ENCODE results near the gene ERAL1. TPM values are rescaled to one million over a fixed set of nuclear protein-coding genes. Genes with fewer than 3 reads are reported as not detected.

Gene ERAL1
- total and polyA plus RNA-seq, 7 experiments from 2014 or later = 19.8 to 56.6 (median 27.5) TPM

- H3K27ac Mint-ChIP-seq = peak overlapping the region in 3 of 9 donors; percentile 56 to 76 (median 68)
- intact Hi-C loops (cut with micrococcal nuclease) = no loop called here
- no peaks in the 10 kb centered on the region for H3K27me3 Mint-ChIP-seq
- Histone ChIP-seq H3K36me3 (ENCODE audit: control insufficient read depth in 2 of 3, insufficient read depth in 3 of 3, low read length in 3 of 3) (peaks cover 10 to 71% (median 40%) of the 10 kb centered on the region in 3 experiments), H3K27ac (ENCODE audit: low read depth, low read length) (no peak overlapping the region), H3K4me1 (ENCODE audit: control insufficient read depth in 2 of 2, insufficient read depth in 2 of 2, low read length in 2 of 2) (no peaks in the 10 kb centered on the region), H3K27me3 (ENCODE audit: control insufficient read depth in 2 of 2, insufficient read depth in 2 of 2, low read length in 2 of 2) (no peaks in the 10 kb centered on the region), H3K9me3 (ENCODE audit: control insufficient read depth in 2 of 3, low read length in 3 of 3) (no peaks in the 10 kb centered on the region), H3K4me3 (ENCODE audit: low read length) (no peak overlapping the region)
- H3K4me3 Mint-ChIP-seq = no peak overlapping the region
- peaks cover 0 to 13% (median 5%) of the 10 kb centered on the region in 7 donors for H3K4me1 Mint-ChIP-seq
- ChIA-PET POLR2A (no interaction called here), CTCF (interaction anchor here (0.6 to 2.6 kb wide), 3 partner anchors 17 to 124 kb away, joined by 3 to 11 read pairs (median 3); no protein-coding TSS in a partner anchor)
- DNase-seq (no peak), ATAC-seq (no peak)
- no peaks in the 10 kb centered on the region for H3K9me3 Mint-ChIP-seq
- H3K36me3 Mint-ChIP-seq = peaks cover 10 to 49% (median 25%) of the 10 kb centered on the region in 5 donors
These were observed 25.2 kb downstream of the ERAL1 start for GRCh38 chr17:28879886-28880571.

- ATAC-seq (no peak), DNase-seq (no peak)
- Mint-ChIP-seq H3K4me1 (peaks cover 0 to 15% (median 9%) of the 10 kb centered on the region in 7 donors), H3K27me3 (no peaks in the 10 kb centered on the region), H3K36me3 (peaks cover 13 to 54% (median 25%) of the 10 kb centered on the region in 5 donors), H3K4me3 (no peak overlapping the region), H3K27ac (no peak overlapping the region), H3K9me3 (no peaks in the 10 kb centered on the region)
- H3K4me1 ChIP-seq (ENCODE audit: control insufficient read depth in 2 of 2, insufficient read depth in 2 of 2, low read length in 2 of 2) = no peaks in the 10 kb centered on the region
- peaks cover 10 to 77% (median 46%) of the 10 kb centered on the region in 3 experiments for H3K36me3 ChIP-seq (ENCODE audit: control insufficient read depth in 2 of 3, insufficient read depth in 3 of 3, low read length in 3 of 3)
- H3K4me3 ChIP-seq (ENCODE audit: low read length) = no peak overlapping the region
- ChIA-PET POLR2A (no interaction called here), CTCF (interaction anchor here (0.8 to 2.6 kb wide), 2 partner anchors 17 to 118 kb away, joined by 3 to 11 read pairs; no protein-coding TSS in a partner anchor)
- no peak overlapping the region for H3K27ac ChIP-seq (ENCODE audit: low read depth, low read length)
- no peaks in the 10 kb centered on the region for H3K27me3 ChIP-seq (ENCODE audit: control insufficient read depth in 2 of 2, insufficient read depth in 2 of 2, low read length in 2 of 2)
- no peaks in the 10 kb centered on the region for H3K9me3 ChIP-seq (ENCODE audit: control insufficient read depth in 2 of 3, low read length in 3 of 3)
- intact Hi-C loops (cut with micrococcal nuclease) = no loop called here
These were observed 25.7 kb downstream of the ERAL1 start for GRCh38 chr17:28880572-28880945.

DNA sequence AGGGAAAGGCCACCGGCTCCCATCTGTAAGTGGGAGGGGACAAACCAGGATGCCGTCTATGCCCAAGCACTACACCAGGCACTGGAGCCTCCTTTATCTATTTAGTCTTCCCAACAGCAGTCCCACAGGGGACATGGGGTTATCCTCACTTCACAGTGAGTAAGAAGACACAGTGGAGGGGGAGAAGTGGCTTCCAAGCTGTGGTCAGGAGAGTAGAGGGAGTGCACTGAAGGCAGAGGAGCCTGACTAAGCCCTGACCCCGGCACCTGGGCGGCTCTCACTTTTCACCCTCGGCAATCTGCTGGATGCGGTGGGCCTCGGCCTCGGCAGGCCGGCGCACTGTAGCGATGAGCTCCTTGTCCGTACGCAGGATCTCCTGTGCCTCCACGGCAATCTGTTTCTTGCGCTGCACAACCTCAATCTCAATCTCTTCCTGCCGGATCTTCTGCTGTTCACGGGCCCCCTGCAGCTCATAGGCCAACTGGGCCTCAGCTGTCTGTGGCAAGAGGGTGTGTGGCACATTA lies 26.8 kb downstream of the ERAL1 start:
- peaks cover 10 to 87% (median 48%) of the 10 kb centered on the region in 3 experiments for H3K36me3 ChIP-seq (ENCODE audit: control insufficient read depth in 2 of 3, insufficient read depth in 3 of 3, low read length in 3 of 3)
- H3K4me1 Mint-ChIP-seq = peaks cover 0 to 15% (median 11%) of the 10 kb centered on the region in 7 donors
- H3K4me3 ChIP-seq (ENCODE audit: low read length) = no peak overlapping the region
- H3K36me3 Mint-ChIP-seq = peaks cover 13 to 55% (median 25%) of the 10 kb centered on the region in 5 donors
- ChIA-PET CTCF (interaction anchor here (0.9 kb wide), 1 partner anchor 118 kb away, joined by 4 read pairs; no protein-coding TSS in a partner anchor), POLR2A (interaction anchor here (0.8 to 2.0 kb wide), 4 partner anchors 10 to 16 kb away, joined by 3 to 9 read pairs (median 6); partner anchors contain the start of gene FLOT2)
- no peak for ATAC-seq
- no peaks in the 10 kb centered on the region for H3K9me3 Mint-ChIP-seq
- H3K4me3 Mint-ChIP-seq = no peak overlapping the region
- no peak for DNase-seq
- no peak overlapping the region for H3K27ac Mint-ChIP-seq
- no peaks in the 10 kb centered on the region for H3K4me1 ChIP-seq (ENCODE audit: control insufficient read depth in 2 of 2, insufficient read depth in 2 of 2, low read length in 2 of 2)
- H3K27me3 ChIP-seq (ENCODE audit: control insufficient read depth in 2 of 2, insufficient read depth in 2 of 2, low read length in 2 of 2) = no peaks in the 10 kb centered on the region
- H3K27me3 Mint-ChIP-seq = no peaks in the 10 kb centered on the region
- H3K9me3 ChIP-seq (ENCODE audit: control insufficient read depth in 2 of 3, low read length in 3 of 3) = no peaks in the 10 kb centered on the region
- H3K27ac ChIP-seq (ENCODE audit: low read depth, low read length) = no peak overlapping the region
- intact Hi-C loops (cut with micrococcal nuclease) = no loop called here

DNA sequence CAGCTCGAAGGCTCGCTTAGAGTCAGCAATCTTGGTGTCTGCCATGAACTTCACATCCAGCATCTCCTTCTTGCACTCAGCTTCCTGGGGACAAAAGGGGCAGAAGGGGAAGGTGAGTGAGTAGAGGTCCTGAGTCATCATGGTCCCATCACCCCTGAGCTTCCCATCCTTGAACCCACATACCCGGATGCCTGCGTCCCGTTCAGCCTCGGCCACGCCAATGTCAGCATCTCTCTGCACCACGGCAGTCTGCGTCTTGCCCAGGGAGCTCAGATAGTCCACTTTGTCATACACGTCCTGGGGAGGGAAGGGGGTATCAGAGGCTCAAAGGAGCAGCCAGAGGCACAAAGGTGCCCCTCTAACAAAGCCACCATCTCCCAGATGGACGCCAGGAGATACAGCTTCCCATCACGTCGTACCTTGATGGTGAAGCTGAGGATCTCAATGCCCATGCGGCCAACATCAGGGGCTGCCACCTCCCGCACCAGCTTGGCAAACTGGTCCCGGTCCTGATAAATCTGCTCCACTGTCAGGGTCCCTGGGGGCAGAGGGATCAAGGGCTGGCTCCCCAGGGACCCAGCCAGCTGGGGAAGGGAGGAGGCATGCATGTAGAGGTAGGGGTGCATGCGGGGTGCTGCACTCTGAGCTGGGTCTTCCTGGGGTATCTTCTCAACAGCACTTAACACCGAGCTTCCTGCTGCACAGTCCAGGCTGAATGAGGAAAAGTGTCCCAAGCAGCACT lies 27.5 kb downstream of the ERAL1 start:
- Histone ChIP-seq H3K27ac (ENCODE audit: low read depth, low read length) (no peak overlapping the region), H3K4me3 (ENCODE audit: low read length) (no peak overlapping the region), H3K4me1 (ENCODE audit: control insufficient read depth in 2 of 2, insufficient read depth in 2 of 2, low read length in 2 of 2) (no peaks in the 10 kb centered on the region), H3K36me3 (ENCODE audit: control insufficient read depth in 2 of 3, insufficient read depth in 3 of 3, low read length in 3 of 3) (peaks cover 10 to 94% (median 48%) of the 10 kb centered on the region in 3 experiments), H3K9me3 (ENCODE audit: control insufficient read depth in 2 of 3, low read length in 3 of 3) (no peaks in the 10 kb centered on the region), H3K27me3 (ENCODE audit: control insufficient read depth in 2 of 2, insufficient read depth in 2 of 2, low read length in 2 of 2) (no peaks in the 10 kb centered on the region)
- DNase-seq (no peak), ATAC-seq (no peak)
- Mint-ChIP-seq H3K4me1 (peaks cover 0 to 18% (median 15%) of the 10 kb centered on the region in 7 donors), H3K27me3 (no peaks in the 10 kb centered on the region), H3K27ac (peak overlapping the region in 1 of 9 donors; percentile 43), H3K4me3 (no peak overlapping the region), H3K36me3 (peaks cover 13 to 52% (median 25%) of the 10 kb centered on the region in 5 donors), H3K9me3 (no peaks in the 10 kb centered on the region)
- ChIA-PET POLR2A (interaction anchor here (0.6 to 2.0 kb wide), 5 partner anchors 9 to 58 kb away, joined by 3 to 9 read pairs (median 3); partner anchors contain the start of gene FLOT2), CTCF (interaction anchor here (0.9 kb wide), 1 partner anchor 119 kb away, joined by 4 read pairs; no protein-coding TSS in a partner anchor)
- intact Hi-C loops (cut with micrococcal nuclease) = no loop called here

DNA sequence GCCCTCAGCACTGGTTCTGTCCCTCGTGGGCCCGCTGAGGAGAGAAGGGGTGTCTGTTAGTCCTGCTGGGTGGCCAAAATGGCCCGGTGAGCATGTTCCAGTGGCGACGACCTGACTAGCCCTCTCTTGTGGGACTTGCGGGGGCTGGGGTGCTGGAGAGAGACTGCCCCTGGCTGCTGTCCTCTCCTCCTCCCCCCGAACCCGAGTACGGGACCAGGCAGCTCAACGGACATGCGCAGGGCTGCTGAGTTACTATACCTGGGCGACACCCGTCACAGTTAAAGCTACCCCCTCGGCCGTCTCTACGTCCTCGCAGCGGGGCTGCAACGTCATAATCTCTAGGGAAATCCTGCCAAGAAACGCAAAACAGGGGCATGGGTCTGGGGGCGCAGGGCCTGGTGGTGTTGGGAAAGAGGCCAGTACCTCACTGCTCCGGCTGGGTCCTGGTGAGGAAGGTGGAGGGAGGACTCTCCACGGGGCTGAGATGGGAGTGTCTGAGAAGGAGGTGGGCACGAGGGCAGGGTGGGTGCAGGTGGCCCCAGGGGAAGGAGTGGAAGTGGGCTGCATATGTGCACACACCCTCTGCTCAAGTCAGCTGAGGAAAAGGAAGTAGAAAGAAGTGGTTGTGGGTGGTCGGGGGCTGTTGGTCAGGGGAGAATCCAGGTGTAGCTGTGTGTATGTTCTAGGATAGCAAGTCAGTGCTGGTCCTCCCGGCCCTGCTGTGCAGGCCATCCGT lies 29.3 kb downstream of the ERAL1 start:
- H3K27ac Mint-ChIP-seq = peak overlapping the region in 3 of 9 donors; percentile 5 to 72 (median 23)
- peaks cover 8 to 27% (median 18%) of the 10 kb centered on the region in 7 donors for H3K4me1 Mint-ChIP-seq
- no peaks in the 10 kb centered on the region for H3K4me1 ChIP-seq (ENCODE audit: control insufficient read depth in 2 of 2, insufficient read depth in 2 of 2, low read length in 2 of 2)
- no peak overlapping the region for H3K4me3 Mint-ChIP-seq
- H3K9me3 Mint-ChIP-seq = no peaks in the 10 kb centered on the region
- H3K27me3 Mint-ChIP-seq = no peaks in the 10 kb centered on the region
- ChIA-PET POLR2A (interaction anchor here (0.9 to 2.9 kb wide), 2 partner anchors 9 to 14 kb away, joined by 5 to 11 read pairs; no protein-coding TSS in a partner anchor), CTCF (interaction anchor here (0.6 kb wide), 1 partner anchor 13 kb away, joined by 5 read pairs; no protein-coding TSS in a partner anchor)
- no peak overlapping the region for H3K4me3 ChIP-seq (ENCODE audit: low read length)
- H3K27ac ChIP-seq (ENCODE audit: low read depth, low read length) = peak overlapping the region; percentile 11
- intact Hi-C loops (cut with micrococcal nuclease) = no loop called here
- no peak for DNase-seq
- H3K36me3 Mint-ChIP-seq = peaks cover 6 to 38% (median 15%) of the 10 kb centered on the region in 5 donors
- ATAC-seq = no peak
- no peaks in the 10 kb centered on the region for H3K9me3 ChIP-seq (ENCODE audit: control insufficient read depth in 2 of 3, low read length in 3 of 3)
- H3K36me3 ChIP-seq (ENCODE audit: control insufficient read depth in 2 of 3, insufficient read depth in 3 of 3, low read length in 3 of 3) = peaks cover 10 to 90% (median 43%) of the 10 kb centered on the region in 3 experiments
- H3K27me3 ChIP-seq (ENCODE audit: control insufficient read depth in 2 of 2, insufficient read depth in 2 of 2, low read length in 2 of 2) = no peaks in the 10 kb centered on the region

GRCh38 chr17:28885363-28885762 lies 30.5 kb downstream of the ERAL1 start:
- ChIA-PET CTCF (no interaction called here), POLR2A (interaction anchor here (2.9 kb wide), 1 partner anchor 8 kb away, joined by 11 read pairs; no protein-coding TSS in a partner anchor)
- DNase-seq = no peak

More at GRCh38 chr17:28885363-28885762, 30.5 kb downstream of the ERAL1 start:
- H3K27ac Mint-ChIP-seq = peak overlapping the region in 6 of 9 donors; percentile 0 to 76 (median 28)
- ATAC-seq = no peak
- Histone ChIP-seq H3K36me3 (ENCODE audit: control insufficient read depth in 2 of 3, insufficient read depth in 3 of 3, low read length in 3 of 3) (peaks cover 10 to 78% (median 32%) of the 10 kb centered on the region in 3 experiments), H3K4me3 (ENCODE audit: low read length) (no peak overlapping the region), H3K9me3 (ENCODE audit: control insufficient read depth in 2 of 3, low read length in 3 of 3) (no peaks in the 10 kb centered on the region), H3K27me3 (ENCODE audit: control insufficient read depth in 2 of 2, insufficient read depth in 2 of 2, low read length in 2 of 2) (no peaks in the 10 kb centered on the region), H3K27ac (ENCODE audit: low read depth, low read length) (no peak overlapping the region), H3K4me1 (ENCODE audit: control insufficient read depth in 2 of 2, insufficient read depth in 2 of 2, low read length in 2 of 2) (no peaks in the 10 kb centered on the region)
- H3K27me3 Mint-ChIP-seq = no peaks in the 10 kb centered on the region
- intact Hi-C loops (cut with micrococcal nuclease) = no loop called here
- H3K36me3 Mint-ChIP-seq = peaks cover 6 to 30% (median 10%) of the 10 kb centered on the region in 5 donors
- no peaks in the 10 kb centered on the region for H3K9me3 Mint-ChIP-seq
- H3K4me1 Mint-ChIP-seq = peaks cover 15 to 36% (median 24%) of the 10 kb centered on the region in 7 donors
- H3K4me3 Mint-ChIP-seq = peak overlapping the region in 2 of 10 donors; percentile 38 to 53

Data from naive thymus-derived CD4-positive, alpha-beta T cell (primary cell).